T-helper 1 cell treated with Interleukin-12 subunit alpha and Interleukin-12 subunit beta and Interleukin-4 antibody, amounts not matched to agents 30 μg/mL and 1 μg/mL, for 36 hours (primary cell): ENCODE results near the gene MAP2K6.

Source experiments
- H3K27ac Mint-ChIP-seq: one replicate; pipeline ENCODE4 v1.8.0; 2021; ENCODE audit warnings: mild to moderate bottlenecking, mixed read lengths
- H3K27me3 Mint-ChIP-seq: one replicate; pipeline ENCODE4 v1.8.0; 2021; ENCODE audit warnings: low read depth, mixed read lengths
- H3K36me3 Mint-ChIP-seq: one replicate; pipeline ENCODE4 v1.8.0; 2021; ENCODE audit warnings: low read depth, mixed read lengths
- H3K4me1 Mint-ChIP-seq: one replicate; pipeline ENCODE4 v1.8.0; 2021; ENCODE audit warnings: low read depth, mixed read lengths
- H3K4me3 Mint-ChIP-seq: one replicate; pipeline ENCODE4 v1.8.0; 2021; ENCODE audit warnings: mild to moderate bottlenecking, moderate library complexity, mixed read lengths
- H3K9me3 Mint-ChIP-seq: one replicate; pipeline ENCODE4 v1.8.0; 2021; ENCODE audit warnings: mixed read lengths

Gene MAP2K6

DNA sequence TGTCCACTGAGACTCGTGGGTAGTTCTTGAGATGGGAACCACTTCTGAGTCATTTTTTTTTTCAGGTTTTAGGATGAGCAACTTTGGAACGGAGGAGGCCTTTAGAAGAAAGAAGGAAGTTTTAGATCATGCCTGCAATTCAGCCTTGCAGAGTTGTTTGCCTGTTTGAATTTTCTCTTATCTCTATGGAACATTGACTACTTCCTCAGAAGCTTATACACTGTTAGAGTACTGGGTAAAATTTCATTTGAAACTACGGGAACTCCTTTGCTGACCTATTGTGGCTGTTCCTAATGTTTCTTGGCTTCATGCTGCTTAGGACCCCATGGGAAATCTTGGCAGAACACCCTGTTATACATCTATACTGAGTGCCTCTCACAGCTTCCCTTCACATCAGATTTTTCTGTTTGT, 70.8 kb downstream of the MAP2K6 start:
- Mint-ChIP-seq H3K4me1 (no peaks in the 10 kb centered on the region), H3K4me3 (no peak overlapping the region), H3K27ac (no peak overlapping the region), H3K27me3 (no peaks in the 10 kb centered on the region), H3K36me3 (no peaks in the 10 kb centered on the region), H3K9me3 (no peaks in the 10 kb centered on the region)

- H3K27ac Mint-ChIP-seq, result no peak overlapping the region
- no peaks in the 10 kb centered on the region for H3K9me3 Mint-ChIP-seq
- H3K4me3 Mint-ChIP-seq, result no peak overlapping the region
- no peaks in the 10 kb centered on the region for H3K36me3 Mint-ChIP-seq
- no peaks in the 10 kb centered on the region for H3K27me3 Mint-ChIP-seq
- no peaks in the 10 kb centered on the region for H3K4me1 Mint-ChIP-seq
These were observed 71.6 kb downstream of the MAP2K6 start for GRCh38 chr17:69485901-69486643.

- no peak overlapping the region for H3K27ac Mint-ChIP-seq
- no peak overlapping the region for H3K4me3 Mint-ChIP-seq
- no peaks in the 10 kb centered on the region for H3K36me3 Mint-ChIP-seq
- no peaks in the 10 kb centered on the region for H3K9me3 Mint-ChIP-seq
- no peaks in the 10 kb centered on the region for H3K27me3 Mint-ChIP-seq
- no peaks in the 10 kb centered on the region for H3K4me1 Mint-ChIP-seq
These were observed 72.5 kb downstream of the MAP2K6 start for GRCh38 chr17:69486779-69487637.

GRCh38 chr17:69489313-69489712, 74.8 kb downstream of the MAP2K6 start:
- Mint-ChIP-seq H3K4me3 (no peak overlapping the region), H3K36me3 (no peaks in the 10 kb centered on the region), H3K9me3 (no peaks in the 10 kb centered on the region), H3K4me1 (no peaks in the 10 kb centered on the region), H3K27me3 (peaks cover 5% of the 10 kb centered on the region), H3K27ac (no peak overlapping the region)

DNA sequence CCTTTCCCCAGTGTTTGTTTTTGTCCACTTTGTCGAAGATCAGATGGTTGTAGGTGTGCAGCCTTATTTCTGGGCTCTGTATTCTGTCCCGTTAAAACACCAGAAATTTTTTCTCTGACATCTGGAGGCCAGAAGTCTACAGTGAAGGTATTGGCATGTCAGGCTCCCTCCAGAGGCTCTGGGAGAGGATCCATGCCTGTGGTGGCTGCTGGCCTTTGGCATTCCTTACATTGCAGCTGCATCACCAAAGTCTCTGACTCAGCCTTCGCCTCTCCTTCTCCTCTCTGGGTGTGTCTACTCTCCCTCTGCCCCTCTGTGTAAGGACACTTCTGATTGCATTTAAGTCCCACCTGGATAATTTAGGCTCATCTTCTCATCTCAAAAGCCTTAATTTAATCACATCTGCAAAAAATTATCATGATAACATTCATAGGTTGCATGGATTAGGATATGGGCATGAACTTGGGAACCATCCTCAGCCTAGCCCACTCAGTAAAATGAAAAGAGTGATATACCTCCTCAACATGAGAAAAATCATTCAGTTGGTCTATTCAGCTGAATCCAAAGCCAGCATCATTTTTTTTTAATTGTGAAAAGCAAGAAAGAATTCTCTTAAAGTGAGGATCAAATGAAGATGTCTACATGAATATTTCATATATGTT, 78.0 kb downstream of the MAP2K6 start:
- Mint-ChIP-seq H3K4me3 (no peak overlapping the region), H3K4me1 (no peaks in the 10 kb centered on the region), H3K36me3 (no peaks in the 10 kb centered on the region), H3K27me3 (peaks cover 5% of the 10 kb centered on the region), H3K27ac (no peak overlapping the region), H3K9me3 (no peaks in the 10 kb centered on the region)

- Mint-ChIP-seq H3K27ac (no peak overlapping the region), H3K4me1 (no peaks in the 10 kb centered on the region), H3K36me3 (no peaks in the 10 kb centered on the region), H3K4me3 (no peak overlapping the region), H3K27me3 (peaks cover 5% of the 10 kb centered on the region), H3K9me3 (no peaks in the 10 kb centered on the region)
These were observed 81.3 kb downstream of the MAP2K6 start for GRCh38 chr17:69495787-69496186.

GRCh38 chr17:69497161-69497560, 82.7 kb downstream of the MAP2K6 start:
- no peak overlapping the region for H3K27ac Mint-ChIP-seq
- H3K9me3 Mint-ChIP-seq, result no peaks in the 10 kb centered on the region
- no peak overlapping the region for H3K4me3 Mint-ChIP-seq
- H3K4me1 Mint-ChIP-seq, result no peaks in the 10 kb centered on the region
- H3K36me3 Mint-ChIP-seq, result no peaks in the 10 kb centered on the region
- peaks cover 5% of the 10 kb centered on the region for H3K27me3 Mint-ChIP-seq

DNA sequence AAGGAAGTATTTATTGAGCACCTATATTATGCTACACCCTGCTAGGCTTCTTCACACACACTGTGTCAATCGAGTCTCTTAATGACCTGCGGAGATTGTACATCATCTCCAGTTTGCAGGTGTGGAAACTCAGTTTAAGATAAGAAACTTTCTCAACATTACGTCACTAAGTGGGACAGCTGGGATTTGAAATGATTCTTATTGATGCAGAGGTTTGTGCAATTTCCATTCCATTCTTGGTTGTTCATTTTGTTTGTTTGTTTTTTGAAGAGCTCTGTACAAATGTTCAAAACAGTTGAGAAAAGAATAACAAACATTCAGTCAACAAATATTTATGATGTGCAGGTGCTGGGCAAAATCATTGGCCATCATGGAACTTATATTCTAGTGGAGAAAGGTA, 84.8 kb downstream of the MAP2K6 start:
- no peaks in the 10 kb centered on the region for H3K9me3 Mint-ChIP-seq
- H3K27me3 Mint-ChIP-seq, result no peaks in the 10 kb centered on the region
- H3K4me1 Mint-ChIP-seq, result no peaks in the 10 kb centered on the region
- H3K4me3 Mint-ChIP-seq, result no peak overlapping the region
- H3K36me3 Mint-ChIP-seq, result no peaks in the 10 kb centered on the region
- H3K27ac Mint-ChIP-seq, result no peak overlapping the region

GRCh38 chr17:69500911-69501429, 86.5 kb downstream of the MAP2K6 start:
- H3K4me1 Mint-ChIP-seq, result no peaks in the 10 kb centered on the region
- no peak overlapping the region for H3K27ac Mint-ChIP-seq
- H3K4me3 Mint-ChIP-seq, result no peak overlapping the region
- H3K9me3 Mint-ChIP-seq, result no peaks in the 10 kb centered on the region
- no peaks in the 10 kb centered on the region for H3K27me3 Mint-ChIP-seq
- H3K36me3 Mint-ChIP-seq, result no peaks in the 10 kb centered on the region

GRCh38 chr17:69501591-69502468, 87.3 kb downstream of the MAP2K6 start:
- H3K4me3 Mint-ChIP-seq, result no peak overlapping the region
- H3K4me1 Mint-ChIP-seq, result no peaks in the 10 kb centered on the region
- H3K27ac Mint-ChIP-seq, result no peak overlapping the region
- H3K9me3 Mint-ChIP-seq, result no peaks in the 10 kb centered on the region
- H3K36me3 Mint-ChIP-seq, result no peaks in the 10 kb centered on the region
- no peaks in the 10 kb centered on the region for H3K27me3 Mint-ChIP-seq

DNA sequence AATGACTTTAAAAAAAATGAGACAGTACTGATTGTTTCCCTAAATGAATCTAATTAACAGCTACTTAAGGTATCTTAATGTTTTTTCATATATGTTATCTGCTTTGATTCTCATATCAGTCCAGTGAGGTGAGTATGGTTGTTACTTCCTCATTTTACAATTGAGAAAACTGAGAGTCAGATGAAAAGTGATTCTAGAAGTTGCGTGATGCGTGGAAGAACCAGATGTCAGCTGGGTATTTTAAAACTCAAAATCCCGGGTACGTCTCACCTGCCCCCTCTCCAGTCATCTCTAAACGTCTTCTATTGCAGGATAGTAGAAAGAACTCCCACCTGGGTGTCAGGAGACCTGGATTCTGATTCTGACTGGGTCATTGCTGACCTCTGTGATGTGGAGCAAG, 89.2 kb downstream of the MAP2K6 start:
- Mint-ChIP-seq H3K4me3 (no peak overlapping the region), H3K27me3 (no peaks in the 10 kb centered on the region), H3K36me3 (no peaks in the 10 kb centered on the region), H3K27ac (no peak overlapping the region), H3K9me3 (no peaks in the 10 kb centered on the region), H3K4me1 (no peaks in the 10 kb centered on the region)

GRCh38 chr17:69505740-69506139, 91.2 kb downstream of the MAP2K6 start:
- no peaks in the 10 kb centered on the region for H3K9me3 Mint-ChIP-seq
- H3K27me3 Mint-ChIP-seq, result no peaks in the 10 kb centered on the region
- no peak overlapping the region for H3K27ac Mint-ChIP-seq
- H3K36me3 Mint-ChIP-seq, result no peaks in the 10 kb centered on the region
- H3K4me3 Mint-ChIP-seq, result no peak overlapping the region
- H3K4me1 Mint-ChIP-seq, result peaks cover 2% of the 10 kb centered on the region

GRCh38 chr17:69506489-69506888, 92.0 kb downstream of the MAP2K6 start:
- H3K27me3 Mint-ChIP-seq, result no peaks in the 10 kb centered on the region
- no peak overlapping the region for H3K4me3 Mint-ChIP-seq
- H3K4me1 Mint-ChIP-seq, result peaks cover 2% of the 10 kb centered on the region
- H3K27ac Mint-ChIP-seq, result no peak overlapping the region
- H3K36me3 Mint-ChIP-seq, result no peaks in the 10 kb centered on the region
- no peaks in the 10 kb centered on the region for H3K9me3 Mint-ChIP-seq

GRCh38 chr17:69508814-69509213, 94.3 kb downstream of the MAP2K6 start:
- H3K27ac Mint-ChIP-seq, result no peak overlapping the region
- peaks cover 2% of the 10 kb centered on the region for H3K4me1 Mint-ChIP-seq
- H3K27me3 Mint-ChIP-seq, result no peaks in the 10 kb centered on the region
- H3K9me3 Mint-ChIP-seq, result no peaks in the 10 kb centered on the region
- no peaks in the 10 kb centered on the region for H3K36me3 Mint-ChIP-seq
- no peak overlapping the region for H3K4me3 Mint-ChIP-seq
